SJCRH30 (cell line): ENCODE results near the gene KIF22. TPM values are rescaled to one million over a fixed set of nuclear protein-coding genes. Genes with fewer than 3 reads are reported as not detected.
"Not testable (repeated sequence)": the region's sequence is repeated elsewhere in the genome, so short reads cannot be mapped to it uniquely, and the experiment has no call there.

Experiments
- DNase-seq, 2 experiments: peaks; one replicate each; pipeline ENCODE4 v3.0.0-alpha.2; 2015 to 2020
- H3K27ac ChIP-seq: fragments of 250-450 bp; sonication (Bioruptor Pico); 2 replicates; pipeline ENCODE4 v1.5.1; 2020; ENCODE audit warnings: mild to moderate bottlenecking, moderate library complexity
- H3K27me3 ChIP-seq: fragments of 250-450 bp; sonication (Bioruptor Pico); 2 replicates; pipeline ENCODE4 v1.5.1; 2020; ENCODE audit warnings: mild to moderate bottlenecking, moderate library complexity
- H3K36me3 ChIP-seq: fragments of 250-450 bp; sonication (Bioruptor Pico); 2 replicates; pipeline ENCODE4 v1.5.1; 2020; ENCODE audit warnings: mild to moderate bottlenecking, moderate library complexity
- H3K4me1 ChIP-seq: fragments of 250-450 bp; sonication (Bioruptor Pico); 2 replicates; pipeline ENCODE4 v1.5.1; 2020; ENCODE audit warnings: mild to moderate bottlenecking, moderate library complexity
- H3K4me3 ChIP-seq: fragments of 250-450 bp; sonication (Bioruptor Pico); 2 replicates; pipeline ENCODE4 v1.5.1; 2020; ENCODE audit warnings: mild to moderate bottlenecking, moderate library complexity
- H3K9me3 ChIP-seq: fragments of 250-450 bp; sonication (Bioruptor Pico); replicated peaks from 2 replicates; pipeline ENCODE4 v1.5.1; 2020; ENCODE audit warnings: mild to moderate bottlenecking, moderate library complexity
- total RNA-seq: library from RNA; depleted of rRNA; stranded (reverse); fragments of >200 nt; shearing (Covaris generic); gene quantifications from 2 replicates; pipeline ENCODE4 v1.2.3, GENCODE V29; 2014; rRNA removed

The KIF22 gene
- 115 and 122 TPM in 2 replicates for total RNA-seq

GRCh38 chr16:29790183-29790948 is at the start of gene KIF22:
Gene KIF22, plus strand, starts transcription at chr16:29790751. Its CDS starts 9 bp downstream, at chr16:29790760.
- DNase-seq: peak; percentile 98 to 99
- peaks cover 19% of the 10 kb centered on the region; the same call in 1 of the 2 replicates for H3K36me3 ChIP-seq
- H3K27me3 ChIP-seq: no peaks in the 10 kb centered on the region
- peak within 1 kb of the TSS; percentile 84 for H3K27ac ChIP-seq
- H3K9me3 ChIP-seq: no peaks in the 10 kb centered on the region
- peak within 1 kb of the TSS; percentile 84 for H3K4me3 ChIP-seq
- H3K4me1 ChIP-seq: no peaks in the 10 kb centered on the region

GRCh38 chr16:29742683-29743275 is 47.8 kb upstream of the KIF22 start:
- Histone ChIP-seq H3K9me3 (no peaks in the 10 kb centered on the region), H3K27me3 (no peaks in the 10 kb centered on the region)
- no peak for DNase-seq

GRCh38 chr16:29743475-29743826 is 47.1 kb upstream of the KIF22 start:
- Histone ChIP-seq H3K9me3 (no peaks in the 10 kb centered on the region), H3K4me3 (no peak overlapping the region), H3K36me3 (no peaks in the 10 kb centered on the region), H3K27me3 (no peaks in the 10 kb centered on the region), H3K27ac (no peak overlapping the region), H3K4me1 (no peaks in the 10 kb centered on the region)
- DNase-seq: no peak

More at GRCh38 chr16:29742683-29743275, 47.8 kb upstream of the KIF22 start:
- Histone ChIP-seq H3K4me1 (no peaks in the 10 kb centered on the region), H3K4me3 (no peak overlapping the region), H3K27ac (no peak overlapping the region), H3K36me3 (no peaks in the 10 kb centered on the region)

- Histone ChIP-seq H3K4me1 (no peaks in the 10 kb centered on the region), H3K27ac (no peak overlapping the region), H3K27me3 (no peaks in the 10 kb centered on the region), H3K36me3 (no peaks in the 10 kb centered on the region), H3K9me3 (no peaks in the 10 kb centered on the region), H3K4me3 (no peak overlapping the region)
- DNase-seq: no peak
Measured at GRCh38 chr16:29743827-29744531, 46.6 kb upstream of the KIF22 start.

- no peak for DNase-seq
- Histone ChIP-seq H3K4me1 (no peaks in the 10 kb centered on the region), H3K9me3 (no peaks in the 10 kb centered on the region), H3K27ac (no peak overlapping the region), H3K36me3 (no peaks in the 10 kb centered on the region), H3K27me3 (no peaks in the 10 kb centered on the region), H3K4me3 (no peak overlapping the region)
Measured at GRCh38 chr16:29744541-29745101, 45.9 kb upstream of the KIF22 start.

- no peak for DNase-seq
- H3K9me3 ChIP-seq: no peaks in the 10 kb centered on the region
- H3K4me3 ChIP-seq: no peak overlapping the region
- H3K27me3 ChIP-seq: no peaks in the 10 kb centered on the region
- no peak overlapping the region for H3K27ac ChIP-seq
- H3K36me3 ChIP-seq: no peaks in the 10 kb centered on the region
- H3K4me1 ChIP-seq: no peaks in the 10 kb centered on the region
Measured at GRCh38 chr16:29745121-29745852, 45.3 kb upstream of the KIF22 start.

GRCh38 chr16:29745853-29746345 is 44.7 kb upstream of the KIF22 start, which contains the start of gene C16orf54:
Gene C16orf54, minus strand, starts transcription at chr16:29745990. Its CDS starts 1,039 bp downstream, at chr16:29744951.
- Histone ChIP-seq H3K36me3 (no peaks in the 10 kb centered on the region), H3K9me3 (no peaks in the 10 kb centered on the region), H3K27ac (no peak within 1 kb of the TSS), H3K4me3 (no peak within 1 kb of the TSS), H3K4me1 (no peaks in the 10 kb centered on the region), H3K27me3 (no peaks in the 10 kb centered on the region)
- no peak for DNase-seq

- H3K27me3 ChIP-seq, H3K36me3 ChIP-seq, H3K9me3 ChIP-seq, DNase-seq, H3K4me1 ChIP-seq, H3K4me3 ChIP-seq, H3K27ac ChIP-seq: not testable (repeated sequence)
Measured at GRCh38 chr16:29746518-29746917, 44.0 kb upstream of the KIF22 start.

- no peak for DNase-seq
Measured at GRCh38 chr16:29747947-29748759, 42.4 kb upstream of the KIF22 start.

GRCh38 chr16:29748760-29749149 is 41.8 kb upstream of the KIF22 start:
- not testable (repeated sequence) for H3K27ac ChIP-seq, H3K9me3 ChIP-seq

More at GRCh38 chr16:29747947-29748759, 42.4 kb upstream of the KIF22 start:
- H3K4me1 ChIP-seq: no peaks in the 10 kb centered on the region
- H3K9me3 ChIP-seq: no peaks in the 10 kb centered on the region
- no peaks in the 10 kb centered on the region for H3K36me3 ChIP-seq
- no peak overlapping the region for H3K27ac ChIP-seq
- no peaks in the 10 kb centered on the region for H3K27me3 ChIP-seq
- no peak overlapping the region for H3K4me3 ChIP-seq

GRCh38 chr16:29753516-29753915 is 37.0 kb upstream of the KIF22 start:
- Histone ChIP-seq H3K27me3 (no peaks in the 10 kb centered on the region), H3K4me1 (no peaks in the 10 kb centered on the region), H3K4me3 (no peak overlapping the region), H3K36me3 (no peaks in the 10 kb centered on the region), H3K27ac (no peak overlapping the region), H3K9me3 (no peaks in the 10 kb centered on the region)
- no peak for DNase-seq

More at GRCh38 chr16:29748760-29749149, 41.8 kb upstream of the KIF22 start:
- H3K36me3 ChIP-seq, H3K4me3 ChIP-seq, H3K4me1 ChIP-seq, H3K27me3 ChIP-seq, DNase-seq: not testable (repeated sequence)

- Histone ChIP-seq H3K4me3 (no peak overlapping the region), H3K27me3 (no peaks in the 10 kb centered on the region), H3K9me3 (no peaks in the 10 kb centered on the region), H3K4me1 (no peaks in the 10 kb centered on the region), H3K27ac (no peak overlapping the region), H3K36me3 (no peaks in the 10 kb centered on the region)
- DNase-seq: no peak
Measured at GRCh38 chr16:29756654-29757053, 33.9 kb upstream of the KIF22 start.

- H3K4me1 ChIP-seq, H3K9me3 ChIP-seq, H3K4me3 ChIP-seq, H3K27me3 ChIP-seq, H3K27ac ChIP-seq, DNase-seq, H3K36me3 ChIP-seq: not testable (repeated sequence)
Measured at GRCh38 chr16:29757086-29757485, 33.5 kb upstream of the KIF22 start.
